Fibroblast of skin of back (primary cell): ENCODE results near the gene KCNJ15.

Source experiments
- DNase-seq: peaks from one replicate; pipeline ENCODE4 v3.0.0-alpha.2; 2013

KCNJ15 gene

DNA sequence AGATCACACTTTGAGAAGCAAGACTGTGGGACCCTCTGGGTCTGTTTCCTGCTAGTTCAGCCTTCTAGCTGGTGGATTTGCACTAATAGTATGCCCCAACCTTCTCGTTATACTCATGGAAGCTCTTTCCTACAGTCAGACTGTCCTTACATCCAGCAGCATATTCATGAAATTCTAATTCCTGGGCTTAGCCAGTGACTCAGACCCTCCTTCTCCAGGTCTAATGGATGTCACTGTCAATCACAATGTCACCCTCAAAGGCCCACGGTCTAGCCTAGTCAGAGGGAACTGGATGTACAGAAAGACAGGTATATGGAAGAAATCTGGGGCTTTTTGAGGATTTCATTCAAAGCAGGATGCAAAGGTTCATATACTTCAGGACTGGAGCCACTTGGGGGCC, 72.4 kb downstream of the KCNJ15 start:
- no peak for DNase-seq

DNA sequence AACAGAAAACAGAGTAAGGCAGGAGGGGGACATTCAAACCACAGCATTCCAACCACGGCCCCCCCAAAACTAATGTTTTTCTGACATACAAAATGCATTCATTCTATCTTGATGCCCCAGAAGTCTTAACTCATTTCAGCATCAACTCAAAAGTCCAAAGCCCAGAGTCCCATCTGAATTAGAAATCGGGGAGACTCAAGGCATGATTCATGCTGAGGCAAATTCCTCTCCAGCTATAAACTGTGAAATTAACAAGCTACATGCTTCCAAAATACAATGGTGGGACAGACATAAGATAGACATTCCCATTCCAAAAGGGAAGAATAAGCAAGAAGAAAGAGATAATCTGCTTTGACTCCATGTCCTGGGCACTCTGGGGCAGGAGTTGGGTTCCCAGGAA, 73.9 kb downstream of the KCNJ15 start:
- DNase-seq = no peak

GRCh38 chr21:38333301-38334272, 76.8 kb downstream of the KCNJ15 start:
- peak; percentile 51 for DNase-seq

DNA sequence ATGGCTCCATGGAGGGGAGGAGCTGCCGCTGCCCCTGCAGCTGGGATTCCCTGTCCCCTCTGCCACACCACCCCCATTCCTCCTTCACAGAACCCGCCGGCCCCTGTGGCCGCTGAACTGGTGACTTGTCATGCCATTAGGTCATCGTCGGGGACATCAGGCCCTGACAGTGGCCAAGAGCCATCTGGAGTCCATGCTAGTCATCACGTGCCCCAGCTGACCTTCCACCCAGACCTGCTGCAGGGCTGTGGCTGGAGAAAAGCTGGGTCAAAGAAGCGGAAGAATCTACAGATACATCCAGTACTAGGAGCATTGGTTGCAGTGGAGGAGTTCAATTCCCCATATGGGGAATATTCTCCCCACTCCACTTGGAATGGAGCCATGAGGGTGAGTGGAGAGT, 78.1 kb downstream of the KCNJ15 start:
- no peak for DNase-seq

GRCh38 chr21:38337793-38338192, 81.0 kb downstream of the KCNJ15 start:
- no peak for DNase-seq

- DNase-seq = no peak
Observed at GRCh38 chr21:38340131-38340530, 83.3 kb downstream of the KCNJ15 start.

GRCh38 chr21:38341546-38342012, 84.8 kb downstream of the KCNJ15 start:
- DNase-seq = no peak

DNA sequence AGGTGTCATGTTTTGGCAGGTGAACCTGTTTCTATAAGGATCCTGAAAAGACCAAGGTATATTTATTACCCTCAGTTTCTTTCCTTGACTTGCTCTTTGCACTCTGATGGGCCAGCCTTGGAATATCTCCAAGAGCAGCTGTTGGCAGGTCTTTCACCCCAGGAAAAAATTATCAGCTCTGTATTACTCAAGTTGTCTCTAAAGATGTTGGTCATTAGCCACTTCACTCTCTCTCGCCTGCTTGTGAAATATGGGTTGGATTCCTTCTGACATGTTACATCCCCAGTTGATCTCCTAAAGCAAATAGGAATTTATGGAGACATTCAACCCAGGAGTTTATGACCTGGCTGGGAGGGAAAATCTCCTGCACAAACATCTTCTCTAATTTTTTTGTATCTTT, 85.9 kb downstream of the KCNJ15 start:
- DNase-seq = no peak

GRCh38 chr21:38343691-38344090, 86.9 kb downstream of the KCNJ15 start:
- DNase-seq = peak; percentile 88

- no peak for DNase-seq
Observed at GRCh38 chr21:38346286-38346685, 89.5 kb downstream of the KCNJ15 start.

GRCh38 chr21:38349111-38349746, 92.4 kb downstream of the KCNJ15 start:
- peak; percentile 94 for DNase-seq

GRCh38 chr21:38349977-38350376, 93.2 kb downstream of the KCNJ15 start:
- no peak for DNase-seq

GRCh38 chr21:38350684-38351083, 93.9 kb downstream of the KCNJ15 start:
- DNase-seq = peak; percentile 47

DNA sequence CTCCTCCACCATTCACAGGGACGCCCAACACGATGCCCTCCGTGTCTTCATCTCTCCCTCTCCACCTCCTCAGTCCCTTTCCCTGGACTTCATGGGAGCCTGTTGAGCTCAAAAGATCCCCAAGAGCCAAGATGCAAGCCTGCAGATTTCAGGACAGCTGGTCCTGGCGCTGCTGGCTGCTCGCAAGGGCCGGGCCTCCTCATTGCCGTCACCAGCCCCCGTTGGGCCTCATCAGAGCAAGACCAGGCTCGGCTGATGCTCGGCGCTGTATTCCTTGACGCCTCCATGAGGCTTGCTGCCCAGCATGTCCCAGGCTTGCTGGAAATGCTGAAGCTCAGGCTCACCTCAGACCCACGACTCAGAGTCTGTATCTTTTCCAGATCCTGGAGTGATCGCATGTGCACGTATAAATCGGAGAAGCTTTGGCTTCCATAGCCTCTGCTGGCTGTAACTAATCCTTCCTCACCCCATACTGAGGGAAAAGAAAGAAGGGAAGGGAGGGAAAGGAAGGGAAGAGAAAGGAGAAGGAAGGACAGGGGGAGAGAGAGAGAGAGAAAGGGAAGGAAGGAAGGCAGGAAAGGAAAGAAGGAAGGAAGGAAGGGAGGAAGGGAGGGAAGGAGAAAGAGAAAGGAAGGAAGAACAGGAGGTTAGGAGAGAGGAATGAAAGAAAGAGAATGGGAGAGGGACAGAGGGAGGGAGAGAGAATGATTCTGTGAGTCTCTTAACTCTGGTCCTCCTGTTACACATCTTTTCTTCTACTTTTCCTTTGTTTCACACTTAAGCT, 94.6 kb downstream of the KCNJ15 start:
- peak; percentile 36 for DNase-seq

DNA sequence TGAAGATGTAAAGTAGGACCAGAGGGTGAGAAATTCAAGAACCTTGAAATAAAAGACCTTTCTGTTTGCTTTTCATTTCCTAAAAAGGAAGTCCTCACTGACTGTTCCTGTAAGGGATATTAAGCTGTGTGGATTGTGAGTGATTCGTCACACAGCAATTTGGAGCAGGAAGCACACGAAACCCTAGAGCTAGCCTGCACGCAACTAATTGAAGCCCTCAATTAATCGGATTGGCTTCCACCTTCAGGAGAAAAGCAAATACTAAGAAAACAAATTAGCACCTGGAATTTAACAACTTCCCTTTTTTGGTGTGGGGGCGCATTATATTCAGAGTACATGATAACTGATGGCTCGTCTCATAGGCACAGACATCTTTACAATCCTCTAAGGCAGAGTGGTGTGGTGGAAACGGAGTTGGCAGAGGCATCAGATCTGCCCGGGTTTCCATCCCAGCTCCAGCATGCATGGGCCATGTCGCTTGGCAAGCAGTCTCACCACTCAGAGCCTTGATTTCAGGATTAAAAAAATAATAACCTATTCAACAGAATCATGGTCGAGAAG, 95.2 kb downstream of the KCNJ15 start:
- peak; percentile 97 for DNase-seq

DNA sequence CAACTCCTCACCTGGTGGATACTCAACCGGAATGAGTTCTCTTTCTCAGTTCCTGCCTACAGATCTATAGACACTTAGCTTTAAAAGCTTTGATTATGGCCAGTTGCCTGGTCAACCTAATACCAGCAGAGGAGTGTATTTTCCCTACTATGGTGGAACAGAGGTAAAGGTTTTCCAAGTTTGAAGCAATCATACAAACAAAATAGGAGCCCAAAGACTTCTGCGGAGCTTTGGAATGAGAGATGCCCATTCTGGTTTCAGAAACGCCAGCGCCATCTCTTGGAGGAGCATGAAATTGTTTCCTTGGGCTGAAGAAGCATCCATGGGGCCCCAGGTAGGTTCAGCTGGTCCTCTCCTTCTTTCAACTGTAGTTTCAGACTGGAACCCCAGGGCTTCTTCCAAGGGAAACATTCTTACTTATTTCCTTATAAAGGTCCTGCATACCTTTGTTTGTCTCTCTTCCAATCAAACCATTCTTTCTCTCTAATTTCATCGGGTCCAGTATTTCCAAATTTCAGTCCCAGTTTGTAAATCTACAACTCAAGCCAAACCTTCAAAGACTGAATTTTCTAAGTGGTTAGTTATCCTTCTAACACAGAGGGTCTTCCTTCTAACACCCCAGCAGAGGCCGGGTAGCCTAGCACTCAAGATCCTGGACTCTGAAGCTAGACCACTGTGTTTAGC, 95.9 kb downstream of the KCNJ15 start:
- peak; percentile 83 for DNase-seq

DNA sequence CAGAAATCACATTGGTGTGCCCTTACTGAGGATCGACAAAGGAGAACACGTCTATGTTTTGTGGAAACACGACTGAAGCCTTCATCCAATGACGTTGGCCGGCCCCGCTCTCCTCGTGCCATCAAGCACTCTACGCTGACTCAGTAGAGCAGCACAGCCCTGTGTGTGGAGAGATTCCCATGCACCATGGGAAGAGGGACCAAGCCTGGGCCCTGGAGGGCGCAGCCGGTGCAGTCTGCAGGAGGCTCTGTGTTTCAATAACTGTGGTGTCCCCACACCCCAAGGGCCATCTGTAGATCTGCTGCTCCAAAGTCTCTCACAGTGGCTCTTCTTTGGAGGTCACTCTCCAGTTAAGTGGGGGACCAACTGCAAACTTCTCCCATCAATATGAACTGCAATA, 97.4 kb downstream of the KCNJ15 start:
- DNase-seq = no peak

DNA sequence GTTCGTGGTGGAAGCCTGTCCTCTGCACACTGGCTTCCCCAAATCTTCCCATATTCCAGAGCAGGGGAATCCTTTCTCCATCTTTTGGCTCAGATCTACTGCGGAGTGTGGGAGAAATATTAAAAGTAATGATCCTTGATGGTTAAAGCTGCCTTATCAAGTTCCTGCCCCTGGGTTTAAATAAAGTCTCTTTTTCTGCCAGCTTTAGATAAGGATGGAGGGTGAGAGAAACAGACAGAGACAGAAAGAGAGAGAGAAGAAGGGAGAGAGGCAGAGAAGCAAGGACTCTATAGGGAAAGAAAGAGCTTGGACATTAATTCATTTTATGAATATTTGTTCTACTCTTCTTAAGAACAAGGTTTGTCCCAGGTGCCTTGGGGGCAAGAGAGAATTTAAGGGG, 98.0 kb downstream of the KCNJ15 start:
- DNase-seq = no peak

DNA sequence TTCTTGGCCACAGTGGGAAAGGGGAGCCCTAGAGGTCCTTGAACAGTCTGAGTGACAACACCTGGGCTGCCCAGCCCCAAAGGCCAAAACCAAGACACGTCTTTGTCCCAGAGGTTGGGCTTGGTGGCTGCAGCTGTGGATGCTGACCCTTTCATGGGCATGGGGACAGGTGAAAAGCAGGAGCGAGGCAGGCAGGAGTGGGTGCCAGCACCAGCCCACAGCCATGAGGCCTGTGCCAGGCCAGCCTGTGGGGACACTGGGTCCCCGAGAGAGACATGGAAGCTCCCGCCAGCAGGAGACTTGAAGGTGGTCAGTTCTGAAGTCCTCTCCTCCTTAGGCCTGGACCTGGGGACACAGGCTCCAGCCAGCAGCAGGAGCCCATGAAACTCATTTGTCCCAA, 98.6 kb downstream of the KCNJ15 start:
- no peak for DNase-seq

- DNase-seq = peak; percentile 77
Observed at GRCh38 chr21:38355992-38356781, 99.4 kb downstream of the KCNJ15 start.
